MM.1S (cell line): ENCODE measurements around the gene EIF4A3.

ENCODE experiments used
- DNase-seq: peaks from one replicate; pipeline ENCODE4 v3.0.0-alpha.2; 2015
- H2AFZ ChIP-seq: fragments of 300-600 bp; sonication (generic); 2 replicates; pipeline ENCODE4 v1.6.0; 2016; ENCODE audit warnings: antibody characterized with exemption, low read length
- H3F3A ChIP-seq: fragments of 300-600 bp; sonication (generic); 2 replicates; pipeline ENCODE4 v1.6.1; 2016; ENCODE audit warnings: mild to moderate bottlenecking, antibody characterized with exemption, low read length, moderate library complexity, mixed read lengths; ENCODE audit not compliant: insufficient read depth
- H3K27ac ChIP-seq: fragments of 300-600 bp; sonication (generic); 2 replicates; pipeline ENCODE4 v1.5.1; 2016; ENCODE audit warnings: mild to moderate bottlenecking, low read length
- H3K27me3 ChIP-seq: fragments of 300-600 bp; sonication (generic); replicated peaks from 2 replicates; pipeline ENCODE4 v1.6.0; 2016; ENCODE audit warnings: low read length; ENCODE audit not compliant: insufficient read depth
- H3K36me3 ChIP-seq: fragments of 300-600 bp; sonication (generic); replicated peaks from 2 replicates; pipeline ENCODE4 v1.6.1; 2016; ENCODE audit warnings: mild to moderate bottlenecking, low read length, mixed read lengths; ENCODE audit not compliant: insufficient read depth
- H3K4me1 ChIP-seq: fragments of 300-600 bp; sonication (generic); 2 replicates; pipeline ENCODE4 v1.6.1; 2016; ENCODE audit warnings: low read length, mixed read lengths
- H3K4me2 ChIP-seq: fragments of 300-600 bp; sonication (generic); 2 replicates; pipeline ENCODE4 v1.6.0; 2016; ENCODE audit warnings: low read depth, low read length
- H3K4me3 ChIP-seq: fragments of 300-600 bp; sonication (generic); 2 replicates; pipeline ENCODE4 v1.5.1; 2016; ENCODE audit warnings: low read length, mixed read lengths
- H3K79me2 ChIP-seq: fragments of 300-600 bp; sonication (generic); 2 replicates; pipeline ENCODE4 v1.6.1; 2016; ENCODE audit warnings: mixed run types, low read length, mixed read lengths
- H3K9ac ChIP-seq: fragments of 300-600 bp; sonication (generic); 2 replicates; pipeline ENCODE4 v1.6.1; 2016; ENCODE audit warnings: low read length, mixed read lengths
- H3K9me2 ChIP-seq: fragments of 300-600 bp; sonication (generic); replicated peaks from 2 replicates; pipeline ENCODE4 v1.6.1; 2016; ENCODE audit warnings: mild to moderate bottlenecking, low read length, mixed read lengths; ENCODE audit not compliant: insufficient read depth
- H3K9me3 ChIP-seq: fragments of 300-600 bp; sonication (generic); replicated peaks from 2 replicates; pipeline ENCODE4 v1.6.1; 2016; ENCODE audit warnings: mild to moderate bottlenecking, low read length, mixed read lengths; ENCODE audit not compliant: insufficient read depth
- H4K20me1 ChIP-seq: fragments of 300-600 bp; sonication (generic); 2 replicates; pipeline ENCODE4 v1.6.1; 2016; ENCODE audit warnings: mild to moderate bottlenecking, low read length, moderate library complexity, mixed read lengths; ENCODE audit not compliant: insufficient read depth
- CTCF ChIP-seq: fragments of 300-600 bp; sonication (generic); IDR thresholded peaks from 2 replicates; pipeline ENCODE4 v1.5.1; 2016; ENCODE audit warnings: antibody characterized with exemption, low read length, mixed read lengths
- EZH2 ChIP-seq: fragments of 300-600 bp; sonication (generic); optimal IDR thresholded peaks from 2 replicates; pipeline ENCODE3; 2017; ENCODE audit warnings: low read depth, mild to moderate bottlenecking, antibody characterized with exemption, low read length, mixed read lengths
- EZH2phosphoT487 ChIP-seq: fragments of 300-600 bp; sonication (generic); IDR thresholded peaks from 2 replicates; pipeline ENCODE4 v1.6.1; 2018; ENCODE audit warnings: antibody characterized with exemption, low read length

The EIF4A3 gene

GRCh38 chr17:80117491-80118401 is 29.2 kb downstream of the EIF4A3 start:
- H3K36me3 ChIP-seq, result no peaks in the 10 kb centered on the region
- H3F3A ChIP-seq, result no peaks in the 10 kb centered on the region
- no peak overlapping the region for H3K4me2 ChIP-seq
- DNase-seq, result no peak
- H3K4me1 ChIP-seq, result no peaks in the 10 kb centered on the region
- H3K9ac ChIP-seq, result no peak overlapping the region
- H3K27me3 ChIP-seq, result peaks cover 81% of the 10 kb centered on the region
- no peak for TF ChIP-seq CTCF
- TF ChIP-seq EZH2, result no peak
- H3K9me2 ChIP-seq, result no peaks in the 10 kb centered on the region
- no peaks in the 10 kb centered on the region for H3K9me3 ChIP-seq
- H3K27ac ChIP-seq, result no peak overlapping the region
- H3K79me2 ChIP-seq, result no peaks in the 10 kb centered on the region
- H4K20me1 ChIP-seq, result no peaks in the 10 kb centered on the region
- no peak overlapping the region for H2AFZ ChIP-seq
- H3K4me3 ChIP-seq, result no peak overlapping the region

- Histone ChIP-seq H3K9ac (no peak overlapping the region), H3K9me3 (no peaks in the 10 kb centered on the region), H3K9me2 (no peaks in the 10 kb centered on the region), H2AFZ (no peak overlapping the region), H3K4me1 (no peaks in the 10 kb centered on the region), H3K4me2 (no peak overlapping the region), H3K4me3 (no peak overlapping the region), H3K79me2 (no peaks in the 10 kb centered on the region), H3K27ac (no peak overlapping the region), H3K36me3 (no peaks in the 10 kb centered on the region), H3K27me3 (peaks cover 83% of the 10 kb centered on the region), H3F3A (no peaks in the 10 kb centered on the region), H4K20me1 (no peaks in the 10 kb centered on the region)
- DNase-seq, result no peak
- TF ChIP-seq EZH2phosphoT487 (no peak), EZH2 (no peak), CTCF (no peak)
Observed at GRCh38 chr17:80116921-80117380, 30.0 kb downstream of the EIF4A3 start.

GRCh38 chr17:80116276-80116920 is 30.5 kb downstream of the EIF4A3 start:
- Histone ChIP-seq H3F3A (no peaks in the 10 kb centered on the region), H3K4me3 (no peak overlapping the region), H3K9ac (no peak overlapping the region), H3K79me2 (no peaks in the 10 kb centered on the region), H3K27ac (no peak overlapping the region), H3K9me2 (no peaks in the 10 kb centered on the region), H2AFZ (no peak overlapping the region), H4K20me1 (no peaks in the 10 kb centered on the region), H3K4me2 (no peak overlapping the region), H3K9me3 (no peaks in the 10 kb centered on the region), H3K4me1 (no peaks in the 10 kb centered on the region), H3K27me3 (peaks cover 85% of the 10 kb centered on the region), H3K36me3 (no peaks in the 10 kb centered on the region)
- no peak for DNase-seq
- TF ChIP-seq CTCF (no peak), EZH2 (no peak), EZH2phosphoT487 (no peak)
